NCI-H2227 (cell line): Measurements from ENCODE around the gene SEMA4G.
"Not testable (repeated sequence)": the region's sequence is repeated elsewhere in the genome, so short reads cannot be mapped to it uniquely, and the experiment has no call there.

Source experiments
- DNase-seq: peaks from one replicate; lab custom pipeline; 2025; ENCODE audit not compliant: unreplicated experiment; lab: John Stamatoyannopoulos, UW

Gene SEMA4G

DNA sequence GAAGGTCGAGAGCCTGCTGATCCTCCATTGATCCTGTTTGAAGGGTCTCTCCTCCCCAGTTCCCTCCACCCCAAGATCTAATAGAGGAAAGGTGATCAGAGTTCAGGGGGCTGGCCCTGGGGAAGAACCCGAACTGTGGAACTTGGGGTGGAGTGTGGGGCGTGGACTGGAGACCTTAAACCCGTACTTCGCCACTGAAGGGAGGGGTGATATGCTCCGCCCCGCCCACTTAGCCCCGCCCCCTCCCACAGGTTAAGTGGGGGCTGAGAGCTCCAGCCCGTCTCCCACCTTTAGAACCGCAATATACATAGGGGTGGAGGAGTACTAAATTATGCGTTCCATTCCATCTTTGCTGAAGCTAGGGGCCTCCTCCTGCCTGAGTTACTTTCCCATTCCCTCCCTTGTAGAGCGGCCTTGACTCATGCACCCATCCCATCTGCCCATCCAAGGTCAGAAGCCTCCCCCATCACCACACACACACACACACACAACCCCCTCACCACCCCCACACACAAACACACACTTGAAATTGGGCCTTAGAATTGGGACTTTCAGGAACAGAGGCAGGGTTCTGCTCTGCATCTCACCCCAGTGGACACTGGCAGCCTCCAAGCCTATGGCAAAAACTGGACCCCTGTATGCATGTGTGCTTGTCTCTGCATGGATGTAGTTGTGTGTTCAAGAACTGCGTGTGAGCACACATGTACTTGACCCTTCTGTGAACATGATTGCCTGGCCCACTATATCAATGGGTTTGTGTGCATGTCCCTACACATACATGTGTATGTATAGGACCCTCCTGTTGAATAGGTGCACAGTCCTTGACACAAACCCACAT lies 991 bp downstream of the SEMA4G start:
- DNase-seq = no peak

DNA sequence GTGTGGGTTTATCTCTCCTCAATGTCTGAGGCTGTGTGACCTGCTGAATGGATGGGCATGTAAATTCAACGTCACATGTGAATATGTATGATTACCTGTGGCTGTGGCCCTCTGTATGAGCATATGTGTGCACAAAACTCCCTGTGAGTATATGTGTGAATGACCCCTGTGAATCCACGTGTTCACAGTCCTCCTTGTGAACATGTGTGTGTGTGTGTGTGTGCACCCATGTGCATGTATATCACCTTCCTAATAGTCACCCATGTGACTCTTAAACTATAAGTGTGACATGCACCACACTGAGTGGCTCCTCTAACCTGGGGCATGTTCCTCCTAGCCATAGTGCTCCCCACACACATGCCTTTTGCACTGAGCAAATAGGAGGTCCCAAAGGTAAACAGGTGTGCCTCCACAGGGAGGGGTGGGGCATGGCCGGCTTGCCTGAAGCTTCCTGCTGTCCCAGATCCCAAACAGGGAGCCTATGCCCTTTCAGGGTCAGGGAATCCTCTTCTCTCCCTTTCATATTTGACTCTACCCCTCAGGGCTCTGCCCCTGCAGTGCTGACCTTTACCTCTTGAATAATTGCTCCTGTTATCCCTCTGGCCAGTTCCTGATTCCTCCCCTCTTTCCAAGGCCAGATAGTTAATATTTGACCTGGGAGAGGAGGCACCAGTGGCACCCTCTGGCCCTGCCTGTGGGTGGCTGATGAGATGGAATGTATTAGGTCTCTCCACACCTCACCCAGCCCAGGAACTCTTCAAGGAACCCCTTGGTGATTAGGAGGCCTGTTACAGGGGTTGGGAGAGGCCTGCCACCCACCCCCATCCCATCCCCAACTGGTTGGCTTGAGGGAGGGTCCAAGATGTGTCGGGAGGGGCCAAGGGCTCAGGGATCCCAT lies 1.9 kb downstream of the SEMA4G start:
- DNase-seq = no peak

DNA sequence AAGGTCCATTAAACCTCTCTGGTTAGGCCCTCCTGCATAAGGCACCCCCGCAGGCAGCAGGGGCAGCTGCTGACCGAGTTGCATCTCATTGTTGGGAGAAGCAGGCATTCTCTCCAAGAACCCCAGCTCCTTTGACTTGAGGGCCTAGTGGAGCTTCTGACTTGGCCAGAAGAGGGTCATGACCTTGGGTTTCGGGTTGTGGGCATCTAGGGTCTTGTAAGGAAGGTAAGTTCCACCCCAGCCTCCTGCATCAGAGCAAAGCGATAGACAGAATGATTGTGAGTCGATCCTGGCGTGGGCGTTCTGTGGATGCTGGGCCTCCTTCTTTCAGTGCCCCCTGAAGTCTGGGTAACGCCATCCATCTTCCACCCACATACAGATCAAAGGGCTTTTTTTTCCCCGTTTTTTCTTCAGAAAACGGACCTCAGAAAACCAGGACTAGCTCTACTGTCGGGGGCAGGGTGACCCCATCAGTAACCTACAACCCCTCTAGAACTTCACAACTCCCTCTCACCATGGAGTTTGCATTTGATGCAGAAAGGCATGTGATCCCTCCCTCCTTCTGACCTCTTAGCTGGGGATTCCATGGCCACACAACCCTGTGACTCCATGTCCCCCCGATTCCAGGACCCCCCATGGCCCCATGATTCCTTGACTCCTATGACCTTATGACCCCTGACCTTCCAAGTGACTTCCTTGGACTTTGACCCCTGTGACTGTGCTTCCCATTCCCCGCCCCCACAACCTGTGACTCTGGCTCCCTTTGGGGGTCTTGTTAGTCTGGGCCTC lies 3.0 kb downstream of the SEMA4G start:
- DNase-seq = no peak

DNA sequence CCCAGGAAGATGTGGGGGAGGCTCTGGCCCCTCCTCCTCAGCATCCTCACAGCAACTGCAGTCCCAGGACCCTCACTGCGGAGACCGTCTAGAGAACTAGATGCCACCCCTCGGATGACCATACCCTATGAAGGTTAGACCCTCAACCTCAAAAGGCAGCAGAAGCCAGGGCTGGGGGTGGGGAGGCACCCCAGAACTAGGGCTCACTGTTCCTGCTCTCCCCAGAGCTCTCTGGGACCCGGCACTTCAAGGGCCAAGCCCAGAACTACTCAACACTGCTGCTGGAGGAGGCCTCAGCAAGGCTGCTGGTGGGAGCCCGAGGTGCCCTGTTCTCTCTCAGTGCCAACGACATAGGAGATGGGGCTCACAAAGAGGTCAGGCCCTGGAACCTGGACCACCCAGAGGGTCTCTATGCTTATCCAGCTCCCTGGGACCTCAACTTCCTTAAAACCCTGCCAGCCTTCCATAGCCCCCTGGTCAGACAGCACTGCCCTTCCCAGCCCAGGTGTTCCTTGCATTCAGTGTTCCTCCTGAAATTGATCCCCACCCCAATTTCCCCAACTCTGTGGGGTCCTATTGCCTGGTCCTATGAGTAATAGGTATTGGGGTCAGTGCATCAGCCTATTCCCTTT lies 3.7 kb downstream of the SEMA4G start:
- no peak for DNase-seq

DNA sequence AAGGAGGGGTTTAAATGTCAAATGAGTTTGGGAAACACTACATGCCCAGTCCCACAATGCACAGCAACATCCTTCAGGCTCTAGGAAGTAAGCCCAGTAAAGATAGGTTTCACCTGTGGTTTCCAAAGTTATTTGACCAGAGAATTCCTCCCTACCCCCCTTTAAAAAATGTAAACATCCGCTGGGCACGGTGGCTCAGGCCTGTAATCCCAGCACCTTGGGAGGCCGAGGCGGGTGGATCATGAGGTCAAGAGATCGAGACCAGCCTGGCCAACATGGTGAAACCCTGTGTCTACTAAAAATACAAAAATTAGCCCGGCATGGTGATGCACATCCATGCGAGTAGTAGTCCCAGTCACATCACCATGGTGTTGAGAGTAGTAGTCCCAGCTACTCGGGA lies 6.1 kb downstream of the SEMA4G start:
- not testable (repeated sequence) for DNase-seq

DNA sequence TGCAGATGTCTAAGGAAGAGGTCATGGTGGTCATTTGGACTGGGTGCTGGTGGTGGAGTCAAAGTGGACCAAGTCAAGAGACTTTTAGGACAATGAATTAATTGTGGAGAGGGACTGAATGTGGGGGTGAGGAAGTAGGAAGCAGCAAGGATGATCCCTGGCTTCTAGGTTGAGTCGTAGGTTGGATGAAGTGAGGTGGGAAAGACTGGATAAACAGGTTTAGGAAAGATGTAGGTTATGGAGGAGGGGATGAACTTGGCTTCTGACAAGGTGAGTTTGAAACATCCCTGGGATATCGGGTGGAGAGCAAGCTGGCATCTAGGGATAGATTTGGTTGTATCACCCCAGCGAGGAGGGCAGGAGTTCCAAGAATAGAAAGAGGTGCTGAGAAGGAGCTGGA lies 7.6 kb downstream of the SEMA4G start:
- no peak for DNase-seq

DNA sequence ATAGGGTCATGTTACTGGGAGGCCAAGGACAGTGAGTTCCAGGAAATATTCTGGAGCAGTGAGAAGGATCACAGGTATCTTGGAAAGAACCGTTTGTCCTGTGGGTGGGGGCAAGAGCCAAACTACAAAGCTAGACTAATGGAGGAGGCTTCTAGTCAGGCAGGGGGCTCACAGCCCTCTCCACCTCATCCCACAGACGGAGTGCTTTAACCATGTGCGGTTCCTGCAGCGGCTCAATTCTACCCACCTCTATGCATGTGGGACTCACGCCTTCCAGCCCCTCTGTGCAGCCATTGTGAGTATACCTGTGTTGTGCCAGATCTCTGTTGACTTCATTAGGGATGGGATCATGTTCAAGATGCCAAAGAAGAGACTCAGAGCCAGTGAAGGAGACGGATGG lies 8.1 kb downstream of the SEMA4G start:
- no peak for DNase-seq

DNA sequence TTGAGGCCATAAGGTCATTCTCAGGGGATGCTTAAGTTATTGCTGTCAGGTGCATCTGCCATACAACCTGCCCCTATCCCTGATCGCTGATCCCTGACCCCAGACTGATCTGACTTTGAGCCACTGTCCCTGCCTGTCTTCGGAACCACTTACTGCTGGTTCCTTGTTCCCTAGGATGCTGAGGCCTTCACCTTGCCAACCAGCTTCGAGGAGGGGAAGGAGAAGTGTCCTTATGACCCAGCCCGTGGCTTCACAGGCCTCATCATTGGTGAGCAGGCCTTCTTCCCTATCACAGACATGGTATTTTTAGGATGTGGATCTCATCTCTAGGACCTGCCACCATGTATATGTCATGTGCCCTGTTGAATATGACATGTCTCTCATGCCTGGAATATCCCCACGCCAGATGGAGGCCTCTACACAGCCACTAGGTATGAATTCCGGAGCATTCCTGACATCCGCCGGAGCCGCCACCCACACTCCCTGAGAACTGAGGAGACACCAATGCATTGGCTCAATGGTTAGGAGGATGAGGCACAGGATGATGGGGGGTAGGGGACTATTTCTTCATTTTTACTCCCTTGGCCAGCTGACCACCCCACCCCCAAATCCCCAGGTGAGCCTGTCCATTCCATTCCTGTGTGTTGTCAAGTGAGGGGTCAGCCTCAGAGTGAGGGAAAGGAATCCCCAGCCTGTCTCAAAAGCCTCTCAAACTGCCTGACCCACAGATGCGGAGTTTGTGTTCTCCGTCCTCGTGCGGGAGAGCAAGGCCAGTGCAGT lies 9.0 kb downstream of the SEMA4G start:
- no peak for DNase-seq

DNA sequence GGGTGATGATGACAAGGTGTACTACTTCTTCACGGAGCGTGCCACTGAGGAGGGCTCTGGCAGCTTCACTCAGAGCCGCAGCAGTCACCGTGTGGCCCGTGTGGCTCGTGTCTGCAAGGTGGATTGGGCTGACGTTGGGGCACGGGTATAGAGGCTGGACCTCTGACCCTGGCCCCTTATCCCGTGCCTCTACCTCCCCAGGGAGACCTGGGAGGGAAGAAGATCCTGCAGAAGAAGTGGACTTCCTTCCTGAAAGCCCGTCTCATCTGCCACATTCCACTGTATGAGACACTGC lies 9.5 kb downstream of the SEMA4G start:
- no peak for DNase-seq

DNA sequence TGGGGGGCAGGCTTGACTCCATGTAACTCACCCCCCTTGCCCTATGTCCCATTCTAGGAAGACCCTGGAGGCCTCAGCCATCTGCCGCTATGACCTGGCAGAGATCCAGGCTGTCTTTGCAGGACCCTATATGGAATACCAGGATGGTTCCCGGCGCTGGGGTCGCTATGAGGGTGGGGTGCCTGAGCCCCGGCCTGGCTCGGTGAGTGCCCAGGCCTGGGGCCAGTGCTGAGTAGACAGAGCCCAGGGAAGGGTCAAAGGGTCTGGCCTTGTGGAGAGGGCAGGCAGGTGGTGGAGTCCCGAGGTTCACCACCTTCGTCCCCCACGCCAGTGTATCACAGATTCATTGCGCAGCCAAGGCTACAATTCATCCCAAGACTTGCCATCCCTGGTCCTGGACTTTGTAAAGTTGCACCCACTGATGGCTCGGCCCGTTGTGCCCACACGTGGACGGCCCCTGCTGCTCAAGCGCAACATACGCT lies 10.5 kb downstream of the SEMA4G start:
- DNase-seq = no peak

DNA sequence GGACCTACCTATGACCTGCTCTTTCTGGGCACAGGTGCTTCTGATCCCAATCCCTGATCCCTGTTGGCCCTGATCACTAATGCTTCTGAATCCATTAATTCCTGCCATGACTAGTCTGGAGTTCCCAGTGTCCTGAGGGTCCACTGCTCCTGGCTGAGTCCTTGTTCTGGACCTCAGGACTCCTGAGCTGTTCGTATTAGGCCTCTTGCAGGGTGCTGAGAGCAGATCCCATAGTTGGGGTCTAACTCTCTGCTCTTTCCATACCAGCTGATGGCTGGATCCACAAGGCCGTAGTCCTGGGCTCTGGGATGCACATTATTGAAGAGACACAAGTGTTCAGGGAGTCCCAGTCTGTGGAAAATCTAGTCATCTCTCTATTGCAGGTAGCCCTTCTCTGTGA lies 11.0 kb downstream of the SEMA4G start:
- DNase-seq = no peak

DNA sequence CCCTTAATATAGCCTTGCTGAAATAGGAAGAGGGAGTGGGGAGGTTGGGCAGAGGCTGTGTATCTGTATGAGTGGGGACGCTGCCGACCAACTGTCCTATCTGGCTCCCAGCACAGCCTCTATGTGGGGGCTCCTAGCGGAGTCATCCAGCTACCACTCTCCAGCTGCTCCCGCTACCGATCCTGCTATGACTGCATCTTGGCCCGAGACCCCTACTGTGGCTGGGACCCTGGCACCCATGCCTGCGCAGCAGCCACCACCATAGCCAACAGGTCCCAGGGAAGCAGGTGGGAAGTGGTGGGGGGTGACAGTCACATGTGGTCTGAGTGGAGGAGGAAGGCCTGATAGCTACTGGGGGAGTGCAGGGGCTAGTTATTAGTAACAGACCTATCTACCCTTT lies 11.4 kb downstream of the SEMA4G start:
- no peak for DNase-seq

DNA sequence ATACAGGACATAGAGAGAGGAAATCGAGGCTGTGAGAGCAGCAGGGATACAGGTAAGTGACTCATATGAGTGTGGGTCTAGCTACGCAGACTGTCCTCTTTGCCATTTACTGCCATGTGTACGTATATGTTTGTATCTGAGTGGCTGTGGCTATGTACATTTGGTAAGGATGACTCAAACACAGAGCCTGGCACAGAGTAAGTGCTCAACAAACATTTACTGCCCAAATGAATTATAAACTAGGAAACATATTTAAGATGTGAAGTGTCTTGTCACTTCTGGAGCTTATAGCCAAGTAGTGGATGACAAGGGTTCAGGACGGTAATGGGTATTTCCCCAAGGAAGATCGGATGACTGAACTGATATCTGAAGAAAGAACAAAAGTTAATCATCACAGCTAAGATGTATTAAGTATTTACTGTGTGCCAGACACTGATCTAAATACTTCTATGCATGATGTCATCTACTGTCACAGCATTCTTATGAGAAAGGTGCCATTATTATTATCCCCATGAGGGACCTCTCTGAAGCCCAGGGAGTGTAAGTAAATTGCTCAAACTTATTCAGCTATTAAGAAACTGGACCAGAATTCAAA lies 12.0 kb downstream of the SEMA4G start:
- no peak for DNase-seq

DNA sequence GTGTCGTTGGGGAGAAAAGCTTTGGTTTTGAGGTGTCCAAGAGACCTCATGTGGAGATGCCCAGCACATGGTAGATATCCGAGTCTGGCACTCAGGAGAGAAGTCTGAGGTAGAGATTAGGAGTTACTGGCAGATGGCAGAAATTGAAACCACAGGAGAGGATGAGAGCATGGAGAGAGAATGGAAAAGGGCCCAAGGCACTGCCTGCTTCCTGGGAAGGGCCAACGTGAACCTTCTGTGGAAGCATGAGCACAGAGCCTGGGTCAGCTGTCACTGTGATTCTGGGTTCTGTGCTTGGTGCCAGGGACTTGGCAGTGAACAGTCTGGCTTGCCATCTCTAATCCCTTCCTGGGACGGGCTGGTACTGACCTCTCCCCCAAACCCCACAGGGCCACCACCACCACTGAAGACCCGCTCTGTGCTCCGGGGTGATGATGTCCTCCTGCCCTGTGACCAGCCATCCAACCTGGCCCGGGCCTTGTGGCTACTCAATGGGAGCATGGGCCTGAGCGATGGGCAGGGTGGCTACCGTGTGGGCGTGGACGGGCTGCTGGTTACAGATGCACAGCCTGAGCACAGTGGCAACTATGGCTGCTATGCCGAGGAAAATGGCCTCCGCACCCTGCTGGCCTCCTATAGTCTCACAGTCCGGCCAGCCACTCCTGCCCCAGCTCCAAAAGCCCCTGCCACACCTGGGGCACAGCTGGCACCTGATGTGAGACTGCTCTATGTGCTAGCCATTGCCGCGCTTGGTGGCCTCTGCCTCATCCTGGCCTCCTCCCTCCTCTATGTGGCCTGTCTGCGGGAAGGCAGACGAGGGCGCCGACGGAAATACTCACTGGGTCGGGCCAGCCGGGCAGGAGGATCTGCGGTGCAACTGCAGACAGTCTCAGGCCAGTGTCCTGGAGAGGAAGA lies 13.9 kb downstream of the SEMA4G start:
- no peak for DNase-seq

DNA sequence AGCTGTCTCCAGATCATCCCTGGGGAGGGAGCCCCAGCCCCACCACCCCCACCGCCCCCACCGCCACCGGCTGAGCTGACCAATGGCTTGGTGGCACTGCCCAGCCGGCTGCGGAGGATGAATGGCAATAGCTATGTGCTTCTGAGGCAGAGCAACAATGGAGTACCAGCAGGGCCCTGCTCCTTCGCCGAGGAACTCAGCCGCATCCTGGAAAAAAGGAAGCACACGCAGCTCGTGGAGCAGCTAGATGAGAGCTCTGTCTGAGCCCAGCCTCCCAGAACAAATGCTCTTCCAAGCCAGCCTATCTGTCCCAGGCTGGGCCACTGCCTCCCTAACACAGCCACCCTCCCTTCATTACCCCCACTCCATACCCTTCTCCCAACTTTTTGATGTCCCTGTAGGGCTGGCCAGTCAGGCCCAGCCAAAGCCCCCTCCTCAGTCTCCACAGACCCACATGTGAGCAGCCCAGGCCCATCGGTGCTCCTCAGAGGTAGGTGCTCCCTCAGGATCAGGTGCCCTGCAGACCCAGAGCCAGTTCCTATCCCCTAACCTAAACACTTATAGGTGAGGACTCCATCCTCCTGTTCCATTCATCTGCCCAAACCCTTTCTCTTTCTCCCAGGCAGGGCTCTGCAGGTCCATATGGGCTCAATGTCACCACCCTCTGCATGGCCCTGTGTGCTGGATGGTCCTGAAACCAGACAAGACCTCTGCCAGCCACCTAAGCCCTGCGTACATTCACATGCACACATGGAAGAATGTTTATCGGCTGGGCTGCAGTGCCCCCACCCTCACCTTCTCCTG lies 14.8 kb downstream of the SEMA4G start:
- no peak for DNase-seq

DNA sequence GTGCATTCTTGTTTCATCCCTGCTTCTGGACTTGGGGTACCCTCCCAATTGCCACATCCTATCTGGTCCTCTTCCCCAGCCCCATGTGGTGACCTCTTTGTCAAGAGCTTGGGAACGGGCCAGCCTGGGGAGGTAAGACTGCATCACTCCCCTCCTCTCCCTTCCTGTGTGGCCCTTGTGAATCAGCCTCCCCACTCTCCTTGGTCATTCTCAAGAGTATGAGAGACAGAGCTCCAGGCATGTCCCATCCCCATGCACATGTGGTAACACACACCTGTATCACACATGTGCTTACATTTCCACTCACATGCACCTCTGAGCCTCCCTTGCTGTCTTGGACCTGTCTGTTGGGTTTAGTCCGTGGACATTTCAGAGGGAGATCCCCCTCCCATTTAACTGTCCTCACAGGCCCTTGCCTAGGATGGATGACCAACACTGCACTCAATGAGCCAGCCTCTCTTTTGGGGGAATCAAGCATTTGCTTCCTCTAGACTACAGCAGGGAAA lies 15.4 kb downstream of the SEMA4G start:
- DNase-seq = no peak

DNA sequence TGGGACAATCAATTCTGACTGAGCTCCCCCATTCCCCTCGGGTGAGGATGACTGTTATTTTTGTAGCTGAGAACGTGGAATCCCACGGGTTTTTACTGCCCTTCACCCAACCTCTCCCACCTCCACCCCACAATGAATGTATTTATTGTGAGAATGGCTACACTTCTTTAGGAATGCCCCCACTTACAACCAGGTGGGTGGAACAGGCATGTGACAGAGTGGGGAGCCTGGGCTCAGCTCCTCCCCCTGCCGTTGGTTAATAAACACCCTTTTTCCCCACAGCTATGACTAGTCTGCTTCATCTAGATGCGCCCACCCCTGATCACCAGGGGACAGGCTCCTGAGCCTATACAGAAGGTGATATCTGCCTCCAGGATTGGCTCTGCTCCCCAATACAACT lies 16.0 kb downstream of the SEMA4G start:
- DNase-seq = no peak

DNA sequence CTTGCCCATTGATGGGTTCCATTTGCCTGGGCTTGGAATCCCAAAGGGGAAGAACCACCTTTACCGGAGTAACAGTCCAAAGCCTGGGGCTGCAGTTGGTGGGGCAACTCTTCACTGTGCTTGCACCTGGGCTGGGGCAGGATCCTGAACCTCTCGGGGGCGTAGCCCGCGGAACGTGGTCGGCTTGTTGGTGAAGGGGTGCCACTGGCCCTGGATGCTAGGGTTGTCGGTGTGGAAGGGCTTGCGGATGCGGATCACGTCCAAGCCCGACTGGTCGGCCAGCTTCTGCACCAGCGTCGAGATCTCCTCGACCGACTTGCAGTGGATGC lies 17.3 kb downstream of the SEMA4G start:
- DNase-seq = no peak
